Aortic smooth muscle cell (primary cell): ENCODE measurements around the gene OR5B17. TPM values are rescaled to one million over a fixed set of nuclear protein-coding genes. Genes with fewer than 3 reads are reported as not detected.

Experiments
- total RNA-seq: library from RNA; depleted of rRNA; stranded (reverse); fragments of >200 nt; gene quantifications from 2 replicates; pipeline ENCODE4 v1.2.3, GENCODE V29; 2014

The OR5B17 gene
- not detected in 2 replicates for total RNA-seq

DNA sequence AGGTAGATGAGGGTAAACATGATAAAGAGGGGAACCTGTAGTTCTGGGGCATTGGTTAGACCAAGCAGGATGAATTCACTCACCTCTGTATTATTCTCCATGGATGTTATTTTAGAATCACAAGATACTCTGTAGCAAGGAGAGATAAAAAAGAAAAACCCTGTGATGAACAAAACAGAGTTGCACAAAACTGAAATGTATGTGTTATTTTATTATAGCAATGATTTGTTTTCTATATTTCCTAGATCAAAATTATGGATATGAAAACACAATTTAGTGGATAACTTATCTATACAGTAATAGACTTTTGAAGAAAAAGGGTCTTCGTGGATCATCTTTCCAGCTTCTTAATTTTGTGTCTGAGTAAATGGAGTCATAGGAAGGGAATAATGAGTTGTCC lies at the start of gene OR5B17:
TSS of gene OR5B17 (minus strand) at position 101 of the 400 bp plus-strand sequence. CDS start at position 101, 0 bp downstream.

DNA sequence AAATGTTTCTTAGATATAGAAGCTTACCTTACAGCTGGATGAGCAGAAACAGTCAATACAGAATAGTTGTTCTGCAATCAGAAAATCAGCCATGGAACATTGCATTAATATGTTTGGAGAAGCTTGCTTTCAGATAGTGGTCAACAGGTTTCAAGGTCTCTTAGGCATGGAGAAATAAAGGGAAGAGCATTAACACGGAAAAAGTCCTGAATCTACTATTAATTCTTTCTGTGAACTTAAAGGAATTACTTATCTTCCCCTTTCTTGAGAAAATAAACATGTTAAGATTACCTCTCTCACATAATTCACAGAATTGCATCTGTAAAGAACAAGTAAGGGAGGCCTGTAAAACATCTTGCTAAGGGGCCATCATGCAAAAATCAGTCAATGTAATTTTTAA lies 47.9 kb upstream of the OR5B17 start, which contains the start of gene OR5B3:
TSS of gene OR5B3 (minus strand) at position 101 of the 400 bp plus-strand sequence. CDS start 3,465 bp downstream, outside the sequence.

Other genes starting within 250 kb of the OR5B17 start
- gene OR9I1, start 233.5 kb downstream of the OR5B17 start, total RNA-seq: not detected in 2 replicates
- not detected in 2 replicates for gene OR9Q2, start 170.0 kb downstream of the OR5B17 start, total RNA-seq
- gene OR1S2, start 154.9 kb downstream of the OR5B17 start, total RNA-seq: not detected in 2 replicates
- not detected in 2 replicates for gene OR1S1, start 146.3 kb downstream of the OR5B17 start, total RNA-seq
- not detected in 2 replicates for gene OR10Q1, start 130.2 kb downstream of the OR5B17 start, total RNA-seq
- gene OR10W1, start 90.8 kb downstream of the OR5B17 start, total RNA-seq: not detected in 2 replicates
- gene OR5B3, start 47.8 kb upstream of the OR5B17 start, total RNA-seq: not detected in 2 replicates
- gene OR5B2, start 69.1 kb upstream of the OR5B17 start, total RNA-seq: not detected in 2 replicates
- not detected in 2 replicates for gene OR5B12, start 83.2 kb upstream of the OR5B17 start, total RNA-seq
- gene OR5B21, start 149.0 kb upstream of the OR5B17 start, total RNA-seq: not detected in 2 replicates
- 3.9 and 4.9 TPM in 2 replicates for gene LPXN, start 216.8 kb upstream of the OR5B17 start, total RNA-seq
- 47.2 and 48.9 TPM in 2 replicates for gene ZFP91, start 220.0 kb upstream of the OR5B17 start, total RNA-seq